K562 (cell line): ENCODE data around the gene CERS6. TPM values are rescaled to one million over a fixed set of nuclear protein-coding genes. Genes with fewer than 3 reads are reported as not detected.

Source experiments
- ATAC-seq: fragments of 200-7000 bp; cut with Tn5 transposase; 3 replicates; pipeline ENCODE4 v1.9.1; 2020; ENCODE audit warnings: moderate library complexity
- BruUV-seq: library from RNA; stranded (reverse); fragments of 400-500 nt; replicated peaks from 2 replicates; lab custom pipeline; 2021; lab: Mats Ljungman, UMichigan
- CTCF ChIA-PET: fragments of 300-600 bp; formaldehyde crosslinking; extraction: SDS; loops from one replicate; lab custom pipeline; 2021; ENCODE audit warnings: low intra/inter-chr PET ratio; lab: Yijun Ruan, JAX
- POLR2A ChIA-PET: fragments of 300-600, 350-650 bp; sonication (Branson Sonifier 250); formaldehyde crosslinking; extraction: SDS; loops from one replicate; lab custom pipeline; 2021; ENCODE audit warnings: antibody characterized with exemption, inconsistent platforms; lab: Yijun Ruan, JAX
- DNase-seq, 4 experiments: peaks; one replicate each; pipeline versions ENCODE4 v3.0.0 to v3.0.0-alpha.2; 2011 to 2018; ENCODE audit warnings: low spot score in 3 of 4, mixed read lengths in 3 of 4; ENCODE audit errors: extremely low read depth in 1 of 4
- FAIRE-seq: peaks from 2 replicates; lab custom pipeline; 2011; peaks lifted over from hg19 to GRCh38; lab: Jason Lieb, UNC
- H2AFZ ChIP-seq: 2 replicates; pipeline ENCODE4 v1.6.0; 2011; ENCODE audit warnings: low read depth, low read length, control low read depth, inconsistent platforms
- H3K27ac ChIP-seq: fragments of 200-600 bp; 3 replicates; pipeline ENCODE4 v1.8.0; 2011; ENCODE audit warnings: low read depth, mild to moderate bottlenecking, control low read depth, inconsistent platforms, low read length, moderate library complexity, mixed read lengths; ENCODE audit errors: extremely low read depth
- H3K27me3 ChIP-seq, 2 experiments: fragments of 300-600 bp in 1 of 2; 2 replicates in 1 of 2; 3 replicates in 1 of 2; pipeline versions ENCODE4 v1.6.0 to v1.8.0; 2011; ENCODE audit warnings: inconsistent platforms in 2 of 2, low read length in 2 of 2, mild to moderate bottlenecking in 1 of 2, mixed read lengths in 1 of 2, moderate library complexity in 1 of 2; ENCODE audit not compliant: control insufficient read depth in 2 of 2, insufficient read depth in 2 of 2
- H3K36me3 ChIP-seq: fragments of 300-600 bp; 3 replicates; pipeline ENCODE4 v1.8.0; 2011; ENCODE audit warnings: mild to moderate bottlenecking, low read length, inconsistent platforms; ENCODE audit not compliant: control insufficient read depth, insufficient read depth
- H3K4me1 ChIP-seq, 2 experiments: fragments of 200-600 bp in 1 of 2; replicated peaks in 1 of 2; 2 replicates in 1 of 2; 3 replicates in 1 of 2; pipeline versions ENCODE4 v1.5.1 to v1.8.0; 2011; ENCODE audit warnings: inconsistent platforms in 2 of 2, low read length in 2 of 2, mild to moderate bottlenecking in 1 of 2, mixed read lengths in 1 of 2, moderate library complexity in 1 of 2; ENCODE audit not compliant: control insufficient read depth in 2 of 2, insufficient read depth in 2 of 2
- H3K4me2 ChIP-seq: 2 replicates; pipeline ENCODE4 v1.6.1; 2011; ENCODE audit warnings: low read length, control low read depth, inconsistent platforms, mixed read lengths; ENCODE audit not compliant: insufficient read depth
- H3K4me3 ChIP-seq: fragments of 200-600 bp; sonication (generic), shearing (Covaris generic); 2 replicates; pipeline ENCODE4 v1.5.1; 2016; ENCODE audit warnings: control low read depth, inconsistent platforms
- H3K79me2 ChIP-seq: fragments of 200-600 bp; 3 replicates; pipeline ENCODE4 v1.8.0; 2011; ENCODE audit warnings: low read length, inconsistent platforms; ENCODE audit not compliant: control insufficient read depth, insufficient read depth
- H3K9ac ChIP-seq, 2 experiments: 2 replicates each; pipeline versions ENCODE4 v1.6.0 to v1.6.1; 2011; ENCODE audit warnings: low read depth in 2 of 2, low read length in 2 of 2, control low read depth in 1 of 2, inconsistent platforms in 1 of 2, mild to moderate bottlenecking in 1 of 2, mixed read lengths in 1 of 2; ENCODE audit not compliant: insufficient read depth in 1 of 2
- H3K9me1 ChIP-seq: one replicate; pipeline ENCODE4 v1.6.0; 2011; ENCODE audit warnings: inconsistent platforms, mild to moderate bottlenecking, low read length, moderate library complexity; ENCODE audit not compliant: control insufficient read depth, insufficient read depth
- H3K9me3 ChIP-seq: replicated peaks from 2 replicates; pipeline ENCODE4 v1.5.1; 2011; ENCODE audit warnings: low read depth, low read length, inconsistent platforms; ENCODE audit not compliant: control insufficient read depth, insufficient read depth
- H4K20me1 ChIP-seq: replicated peaks from 2 replicates; pipeline ENCODE4 v1.6.1; 2011; ENCODE audit warnings: low read length, inconsistent platforms, mixed read lengths; ENCODE audit not compliant: control insufficient read depth, insufficient read depth
- FOXK2 ChIP-seq, 2 experiments: fragments of 450-650 bp; IDR thresholded peaks in 1 of 2; conservative IDR thresholded peaks in 1 of 2; 2 replicates each; pipeline ENCODE4 v1.6.1; 2016; ENCODE audit warnings: low read depth in 2 of 2, mild to moderate bottlenecking in 1 of 2
- RBFOX2 ChIP-seq: fragments of 200-400 bp; formaldehyde crosslinking; IDR thresholded peaks from 2 replicates; pipeline ENCODE4 v1.6.1; 2017; ENCODE audit warnings: low read depth, mild to moderate bottlenecking, low read length, moderate library complexity
- REST ChIP-seq, 2 experiments: fragments of 450-650 bp; formaldehyde crosslinking in 1 of 2; IDR thresholded peaks; 2 replicates each; pipeline versions ENCODE4 v1.4.0 to v1.6.1; 2014 to 2020; ENCODE audit warnings: mild to moderate bottlenecking in 2 of 2, borderline replicate concordance in 1 of 2, low read depth in 1 of 2
- WGBS: fragments of 100-300 bp; shearing (Covaris generic); methylation state at CpG from one replicate; pipeline ENCODE4 v1.1.6; 2016; ENCODE audit warnings: low coverage, mixed read lengths; ENCODE audit not compliant: insufficient coverage; ENCODE audit errors: missing lambda C conversion rate; 5-methylcytosine and 5-hydroxymethylcytosine counted together
- in situ Hi-C: fragments of 300-500 bp; cut with MboI; formaldehyde crosslinking; loops from 4 replicates; pipeline ENCODE4 v1.15.0; 2018; ENCODE audit warnings: inconsistent platforms, mixed read lengths
- intact Hi-C: fragments of 100-400 bp; cut with micrococcal nuclease; formaldehyde crosslinking; loops from 2 replicates; pipeline ENCODE4 v1.14.2; 2022
- polyA plus RNA-seq, 8 experiments: library from polyadenylated mRNA; depleted of rRNA in 4 of 8; stranded (reverse) in 5 of 8; unstranded in 3 of 8; fragments of >200 nt; fragmentation: Nextera tagmentation in 2 of 8; fragmentation: Illumina TruSeq in 1 of 8; extraction: Ambion mirVana in 2 of 8; extraction: Trizol in 1 of 8; gene quantifications; 2 replicates each; pipeline versions ENCODE4 v1.2.1 to v1.2.3, GENCODE V29; 2011 to 2014; ENCODE audit warnings: inconsistent platforms in 1 of 8, missing spikeins in 1 of 8
- total RNA-seq, 7 experiments: library from RNA; depleted of rRNA in 6 of 7; stranded (reverse); fragments of >200 nt in 6 of 7; fragmentation: Illumina TruSeq in 2 of 7; extraction: Trizol in 2 of 7; gene quantifications; 2 replicates each; pipeline versions ENCODE4 v1.2.1 to v1.2.3, GENCODE V29; 2011 to 2021; ENCODE audit warnings: low replicate concordance in 1 of 7

The CERS6 gene
- total and polyA plus RNA-seq, 9 of the 15 experiments (the other 6 are each of a cell fraction or from before 2014, with no cell fraction given): 1.6 to 13.6 (median 11.4) TPM

GRCh38 chr2:168424971-168425370 is 31.1 kb upstream of the CERS6 start:
- Histone ChIP-seq H3K27ac (no peak overlapping the region), H2AFZ (no peak overlapping the region), H3K27me3 (no peaks in the 10 kb centered on the region; a peak in 1 of 5 replicates), H3K9me1 (no peaks in the 10 kb centered on the region), H3K9me3 (no peaks in the 10 kb centered on the region), H3K4me2 (no peak overlapping the region), H3K4me3 (no peak overlapping the region), H3K79me2 (no peaks in the 10 kb centered on the region), H3K4me1 (peaks cover 0 to 1% of the 10 kb centered on the region in 2 experiments; a peak in 1 of 5 replicates), H3K36me3 (no peaks in the 10 kb centered on the region), H3K9ac (no peak overlapping the region), H4K20me1 (no peaks in the 10 kb centered on the region)
- TF ChIP-seq FOXK2 (conservative IDR thresholded peaks at IDR 0.05 in 1 of 2, IDR thresholded peaks at IDR 0.05 in 1 of 2; ENCODE audit: low read depth in 2 of 2): no peak
- TF ChIP-seq RBFOX2: no peak
- TF ChIP-seq REST (IDR thresholded peaks at IDR 0.05; ENCODE audit: borderline replicate concordance): peak; percentile 61
- TF ChIP-seq REST (CRISPR knock-in tag; IDR thresholded peaks at IDR 0.05; ENCODE audit: low read depth): no peak
- BruUV-seq: no TSS peak
- no peak for DNase-seq
- no peak for FAIRE-seq
- 9% methylated on average over 3 of the region's 3 CpGs for WGBS
- in situ Hi-C loops: no loop called here
- POLR2A ChIA-PET: interaction anchor here (0.6 to 1.8 kb wide), 3 partner anchors 9 to 351 kb away, joined by 4 to 7 read pairs (median 6); no protein-coding TSS in a partner anchor
- no peak for ATAC-seq
- CTCF ChIA-PET: no interaction called here
- intact Hi-C loops: no loop called here
